Dermis microvascular lymphatic vessel endothelial cell (primary cell): ENCODE results near the gene MAP3K21. TPM values are rescaled to one million over a fixed set of nuclear protein-coding genes. Genes with fewer than 3 reads are reported as not detected.

ENCODE experiments used
- DNase-seq, 2 donors: peaks; one replicate each; pipeline versions ENCODE4 v3.0.0 to v3.0.0-alpha.2; 2010; ENCODE audit warnings: low read depth in 2 of 2
- total RNA-seq: library from RNA; depleted of rRNA; stranded (reverse); fragments of >200 nt; gene quantifications from 2 replicates; pipeline ENCODE4 v1.2.1, GENCODE V29; 2014

The MAP3K21 gene
- total RNA-seq, 1 donor from 2014 or later: 0.90 TPM

DNA sequence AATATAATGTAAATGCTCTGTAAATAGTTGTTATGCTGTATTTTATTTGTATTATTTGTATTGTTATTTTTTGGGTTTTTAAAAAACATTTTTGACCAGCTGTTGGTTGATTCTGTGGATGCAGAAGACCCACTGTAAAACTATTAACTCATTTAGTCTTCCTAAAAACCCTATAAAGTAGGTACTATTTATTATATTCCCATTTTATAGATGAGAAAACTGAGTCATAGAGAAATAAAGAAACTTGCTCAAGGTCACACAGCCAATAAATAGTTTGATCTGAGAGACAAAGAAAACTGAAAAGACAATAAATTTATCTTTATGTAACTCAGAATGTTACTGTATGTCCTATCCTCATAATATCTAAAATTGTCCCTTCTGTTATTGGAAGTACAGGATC is 1.2 kb upstream of the MAP3K21 start:
- DNase-seq: no peak

DNA sequence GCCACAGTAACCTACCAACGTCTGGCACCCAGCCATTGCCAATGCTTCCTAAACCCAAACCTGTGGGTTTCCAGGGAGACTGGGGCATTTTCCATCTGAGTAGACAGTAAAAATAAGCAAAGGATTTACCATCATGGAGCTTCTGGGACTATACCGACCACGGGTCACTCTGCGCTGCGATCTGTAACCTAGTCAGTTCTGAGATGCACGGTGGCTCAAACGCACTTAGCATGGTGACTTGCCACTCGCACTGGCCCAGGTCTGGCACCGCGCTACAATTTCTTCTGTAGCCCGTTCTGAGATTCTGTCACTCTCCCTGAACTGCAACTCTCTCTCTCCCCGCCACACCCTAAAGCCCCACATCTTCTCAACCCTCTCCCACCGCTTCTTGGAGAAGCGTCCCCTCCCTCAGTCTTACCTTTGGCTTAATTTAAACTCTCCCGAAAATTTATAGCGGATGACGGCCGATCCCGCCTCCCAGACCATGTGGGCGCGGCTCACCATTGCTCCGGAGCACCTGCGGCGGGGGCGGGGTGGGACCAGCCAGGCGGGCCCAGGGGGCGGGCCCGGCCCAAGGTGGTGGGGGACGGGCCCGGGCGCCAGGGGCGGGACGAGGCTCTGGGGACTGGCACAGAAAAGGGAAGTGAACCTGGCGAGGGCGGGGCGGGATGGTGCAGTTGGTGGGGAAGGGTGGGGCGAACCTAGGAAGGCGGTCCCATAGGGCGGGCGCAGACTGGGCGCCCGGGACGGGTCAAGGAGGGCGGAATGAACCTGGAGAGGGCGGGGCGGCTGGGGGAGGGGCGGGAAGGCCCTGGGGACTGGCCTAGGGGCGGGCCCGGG is 493 bp upstream of the MAP3K21 start:
- peak; percentile 11 to 15 for DNase-seq

GRCh38 chr1:233328142-233328921 is 808 bp downstream of the MAP3K21 start:
- DNase-seq: peak in 1 of 2 donors; percentile 7

DNA sequence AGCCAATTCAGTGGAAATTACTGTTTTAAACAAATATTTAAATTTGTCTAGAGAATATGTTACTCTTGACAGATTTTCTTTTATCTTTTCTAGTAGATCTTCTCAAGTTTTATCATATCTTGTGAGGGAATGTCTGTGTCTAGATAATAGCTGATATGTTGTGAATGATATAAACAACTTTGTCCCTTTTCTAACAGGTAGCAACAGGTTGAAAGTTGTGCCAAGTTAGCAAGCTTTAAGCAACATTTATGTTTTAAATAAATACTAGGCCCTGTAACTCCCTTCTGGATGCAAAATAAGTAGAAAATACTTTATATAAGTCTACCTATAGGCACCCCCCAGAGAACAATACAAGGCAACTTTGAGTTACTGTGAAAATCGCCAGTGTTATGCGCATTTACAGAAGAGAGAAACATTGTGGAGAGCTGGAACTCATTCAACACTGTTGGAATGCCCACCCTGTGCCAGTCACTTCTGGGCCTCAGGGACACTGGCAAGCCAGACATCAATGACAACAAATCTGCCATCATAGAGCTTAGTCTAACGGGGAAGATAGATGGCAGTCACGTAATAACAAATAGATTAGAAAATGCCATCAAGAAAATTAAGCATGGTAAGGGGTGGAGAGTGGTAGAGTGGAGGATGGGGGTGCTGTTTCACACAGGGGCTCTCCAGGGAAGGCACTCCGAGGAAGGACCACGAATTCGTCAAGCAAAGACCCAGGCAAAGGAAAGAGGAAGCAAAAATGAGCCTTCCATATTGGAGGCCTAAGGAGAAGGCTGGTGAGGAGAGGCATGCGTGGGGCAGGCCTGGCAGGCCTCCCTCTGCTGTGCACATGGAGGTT is 4.4 kb downstream of the MAP3K21 start:
- no peak for DNase-seq

- DNase-seq: no peak
Measured at GRCh38 chr1:233333086-233333485, 5.6 kb downstream of the MAP3K21 start.

GRCh38 chr1:233334092-233334491 is 6.6 kb downstream of the MAP3K21 start:
- DNase-seq: no peak

DNA sequence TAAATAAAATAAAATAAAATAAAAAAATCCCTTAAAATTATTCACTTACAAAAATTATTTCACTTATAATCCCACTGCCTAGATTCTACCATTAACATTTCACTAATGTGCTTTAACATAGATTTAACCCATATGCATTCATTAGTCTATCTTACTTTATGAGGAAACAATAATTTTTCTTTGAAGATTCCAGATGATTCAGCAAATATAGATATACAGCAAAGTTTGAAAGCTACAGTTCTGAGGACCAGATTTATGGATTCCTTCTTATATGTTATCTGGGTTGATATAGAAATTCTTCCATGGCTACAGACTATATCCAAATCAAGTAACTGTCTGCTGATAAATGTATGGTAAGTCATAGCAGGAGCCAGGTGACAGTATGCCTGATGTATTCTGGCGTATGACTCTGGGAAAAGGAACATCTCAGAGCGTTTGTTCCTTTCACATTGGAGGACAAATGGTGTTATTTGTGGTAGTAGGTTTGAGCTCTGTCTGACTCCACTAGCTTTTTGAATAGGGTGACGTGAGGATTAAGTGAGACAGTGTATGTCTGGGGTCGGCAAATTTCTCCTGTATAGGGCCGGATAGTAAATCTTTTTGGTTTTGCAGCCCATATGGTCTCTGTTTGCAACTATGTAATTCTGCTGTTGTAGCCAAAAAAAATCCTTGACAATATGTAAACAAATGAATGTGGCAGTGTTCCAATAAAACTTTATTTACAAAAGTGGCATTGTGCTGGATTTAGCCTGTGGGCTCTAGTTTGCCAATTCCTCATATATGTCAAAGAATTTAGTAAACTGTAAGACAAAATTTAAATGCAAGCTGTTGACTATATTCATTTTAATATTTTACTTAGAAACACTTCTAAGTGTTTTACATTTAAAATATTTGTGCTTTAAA is 9.3 kb downstream of the MAP3K21 start:
- no peak for DNase-seq

GRCh38 chr1:233337505-233337904 is 10.0 kb downstream of the MAP3K21 start:
- DNase-seq: no peak

GRCh38 chr1:233338102-233338501 is 10.6 kb downstream of the MAP3K21 start:
- no peak for DNase-seq

- DNase-seq: no peak
Measured at GRCh38 chr1:233340031-233340555, 12.6 kb downstream of the MAP3K21 start.

DNA sequence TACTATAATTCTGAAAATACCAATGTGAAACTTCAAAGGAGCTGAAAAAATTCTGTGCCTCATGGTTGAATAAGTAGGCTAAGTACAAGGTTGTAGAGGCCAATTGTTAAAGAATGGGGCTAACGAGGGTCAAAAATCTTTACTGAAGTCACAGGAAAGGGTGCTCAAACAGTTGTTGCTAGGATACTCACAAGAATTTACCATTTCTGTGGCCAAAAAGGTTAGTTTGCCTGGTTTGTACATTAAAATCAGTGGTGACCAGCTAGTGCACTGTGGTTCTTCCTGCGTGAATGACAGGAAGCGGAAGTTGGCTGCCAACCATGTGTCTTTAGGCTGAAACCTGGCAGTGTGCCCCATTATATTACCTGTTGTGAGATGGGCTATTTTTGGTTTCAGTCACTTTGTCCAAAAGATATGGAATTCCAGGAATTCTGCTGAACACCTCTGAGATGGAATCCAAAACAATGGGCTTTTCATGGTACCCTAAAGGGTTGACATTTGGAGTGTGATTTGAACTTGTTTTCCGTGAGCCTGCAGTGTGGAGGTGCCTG is 13.5 kb downstream of the MAP3K21 start:
- DNase-seq: peak in 1 of 2 donors; percentile 40

DNA sequence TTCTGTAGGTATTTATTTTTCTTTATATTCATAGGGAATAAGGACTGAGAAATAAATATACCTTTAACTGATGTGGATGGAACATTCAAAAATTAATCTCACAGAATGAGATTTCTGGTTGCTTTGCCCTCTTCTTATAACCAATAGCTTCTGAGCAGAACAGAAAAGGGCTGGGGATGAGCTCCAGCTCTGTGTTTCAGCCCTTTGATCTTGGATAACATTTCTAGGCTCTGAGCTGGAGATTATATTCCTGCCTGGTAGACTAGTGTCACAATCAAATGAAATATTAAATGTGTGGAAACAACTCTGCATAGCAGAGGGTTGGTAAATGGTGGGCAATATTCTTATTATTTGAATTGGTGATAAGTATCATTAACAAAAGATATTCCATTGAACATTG is 14.6 kb downstream of the MAP3K21 start:
- no peak for DNase-seq

- DNase-seq: no peak
Measured at GRCh38 chr1:233343262-233343661, 15.7 kb downstream of the MAP3K21 start.

- DNase-seq: no peak
Measured at GRCh38 chr1:233347338-233347737, 19.8 kb downstream of the MAP3K21 start.

DNA sequence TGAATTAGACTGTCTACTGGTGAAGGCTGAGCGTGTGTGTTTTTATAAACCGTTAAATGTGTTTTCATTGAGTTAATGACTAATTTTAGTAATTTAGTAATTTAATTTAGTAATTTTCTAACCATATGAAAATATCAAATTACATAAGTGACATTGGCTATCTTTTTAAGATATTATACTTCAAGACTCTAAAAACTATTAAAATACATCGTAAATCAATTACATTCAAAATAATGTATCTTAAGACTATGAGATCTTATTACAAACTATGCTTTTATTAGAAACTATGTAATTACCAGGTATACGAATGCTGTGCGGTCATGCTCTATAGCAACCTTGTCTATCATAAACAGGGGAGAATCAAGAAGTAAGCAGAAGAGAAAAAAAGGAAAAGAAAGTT is 21.6 kb downstream of the MAP3K21 start:
- no peak for DNase-seq

DNA sequence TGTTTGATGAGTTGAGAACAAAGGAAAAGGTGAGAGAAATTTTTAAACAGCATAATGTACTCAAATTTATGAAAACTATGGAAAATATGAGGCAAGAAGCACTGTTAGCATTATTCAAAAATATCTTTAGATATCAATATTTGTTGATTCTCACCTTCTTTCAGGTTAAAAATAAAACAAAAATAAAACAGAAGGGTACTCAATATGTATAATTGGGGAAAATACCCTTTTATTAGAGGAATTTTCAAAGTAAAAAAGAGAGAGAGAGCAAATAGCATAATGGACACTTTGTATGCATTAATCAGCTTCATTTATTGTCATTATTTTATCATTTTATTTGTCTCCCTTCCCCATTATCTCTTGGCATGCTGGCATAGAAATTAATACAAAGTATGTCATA is 27.5 kb downstream of the MAP3K21 start:
- no peak for DNase-seq

GRCh38 chr1:233355841-233356704 is 28.5 kb downstream of the MAP3K21 start:
- DNase-seq: peak in 1 of 2 donors; percentile 6

GRCh38 chr1:233356705-233356987 is 29.1 kb downstream of the MAP3K21 start:
- no peak for DNase-seq

- DNase-seq: no peak
Measured at GRCh38 chr1:233357595-233358397, 30.3 kb downstream of the MAP3K21 start.
